ENCODE measurements around the gene EVX2. TPM values are rescaled to one million over a fixed set of nuclear protein-coding genes. Genes with fewer than 3 reads are reported as not detected.

EVX2 gene
- total RNA-seq, 1 experiment from 2014 or later, result not detected

- intact Hi-C loops (cut with micrococcal nuclease), result loop anchor here (10.0 kb wide), 1 partner anchor 1061 kb away; no protein-coding TSS in a partner anchor
- no peak overlapping the region for H3K4me2 ChIP-seq (ENCODE audit: low read length)
- CTCF ChIA-PET, result interaction anchor here (2.2 kb wide), 1 partner anchor 844 kb away, joined by 9 read pairs; no protein-coding TSS in a partner anchor
- H3K27ac ChIP-seq (ENCODE audit: low read length), result no peak overlapping the region
- H3K9me3 ChIP-seq (ENCODE audit: low read length), result no peaks in the 10 kb centered on the region
- BruUV-seq (replicated peaks), result no TSS peak
- TF ChIP-seq CTCF (conservative IDR thresholded peaks at IDR 0.05; ENCODE audit: low read depth, low read length) (no peak), EZH2phosphoT487 (IDR thresholded peaks at IDR 0.05; ENCODE audit: borderline replicate concordance, low read length) (no peak), EZH2 (IDR thresholded peaks at IDR 0.05; ENCODE audit: low read length, unreplicated experiment) (no peak)
- H3K27me3 ChIP-seq (ENCODE audit: low read length), result peaks cover 20% of the 10 kb centered on the region
- H3K9me2 ChIP-seq (replicated peaks; ENCODE audit: low read length), result no peaks in the 10 kb centered on the region
- no peaks in the 10 kb centered on the region for H3F3A ChIP-seq (ENCODE audit: low read length, unreplicated experiment)
- no peak overlapping the region for H2AFZ ChIP-seq (ENCODE audit: low read length)
- POLR2A ChIA-PET (ENCODE audit: unreplicated experiment), result no interaction called here
- no peak overlapping the region for H3K9ac ChIP-seq (ENCODE audit: low read length)
- DNase-seq, result no peak
- no peaks in the 10 kb centered on the region for H3K36me3 ChIP-seq (ENCODE audit: low read depth, low read length)
- ATAC-seq, result no peak
- H3K4me3 ChIP-seq (ENCODE audit: low read length), result no peak overlapping the region
- H4K20me1 ChIP-seq (ENCODE audit: low read length), result no peaks in the 10 kb centered on the region
- H3K4me1 ChIP-seq (ENCODE audit: insufficient read depth, low read length), result peaks cover 5% of the 10 kb centered on the region; the same call in 1 of the 2 replicates
- no peaks in the 10 kb centered on the region for H3K79me2 ChIP-seq (ENCODE audit: low read length)
Observed at GRCh38 chr2:176095421-176095820, 11.7 kb upstream of the EVX2 start.

GRCh38 chr2:176094349-176094748, 10.6 kb upstream of the EVX2 start:
- no peaks in the 10 kb centered on the region for H3K79me2 ChIP-seq (ENCODE audit: low read length)
- no peaks in the 10 kb centered on the region for H4K20me1 ChIP-seq (ENCODE audit: low read length)
- no peaks in the 10 kb centered on the region for H3K9me3 ChIP-seq (ENCODE audit: low read length)
- no peaks in the 10 kb centered on the region for H3K36me3 ChIP-seq (ENCODE audit: low read depth, low read length)
- no peak for ATAC-seq
- H3K27me3 ChIP-seq (ENCODE audit: low read length), result peaks cover 31% of the 10 kb centered on the region
- intact Hi-C loops (cut with micrococcal nuclease), result loop anchor here (10.0 kb wide), 1 partner anchor 1060 kb away; no protein-coding TSS in a partner anchor
- peaks cover 5% of the 10 kb centered on the region; the same call in 1 of the 2 replicates for H3K4me1 ChIP-seq (ENCODE audit: insufficient read depth, low read length)
- H3K9ac ChIP-seq (ENCODE audit: low read length), result no peak overlapping the region
- TF ChIP-seq EZH2 (IDR thresholded peaks at IDR 0.05; ENCODE audit: low read length, unreplicated experiment) (no peak), CTCF (conservative IDR thresholded peaks at IDR 0.05; ENCODE audit: low read depth, low read length) (no peak), EZH2phosphoT487 (IDR thresholded peaks at IDR 0.05; ENCODE audit: borderline replicate concordance, low read length) (no peak)
- H2AFZ ChIP-seq (ENCODE audit: low read length), result no peak overlapping the region
- BruUV-seq (replicated peaks), result no TSS peak
- no peak overlapping the region for H3K4me3 ChIP-seq (ENCODE audit: low read length)
- DNase-seq, result no peak
- no peak overlapping the region for H3K27ac ChIP-seq (ENCODE audit: low read length)
- H3K9me2 ChIP-seq (replicated peaks; ENCODE audit: low read length), result no peaks in the 10 kb centered on the region
- no peak overlapping the region for H3K4me2 ChIP-seq (ENCODE audit: low read length)
- POLR2A ChIA-PET (ENCODE audit: unreplicated experiment), result no interaction called here
- H3F3A ChIP-seq (ENCODE audit: low read length, unreplicated experiment), result no peaks in the 10 kb centered on the region
- CTCF ChIA-PET, result no interaction called here

- H3K9me2 ChIP-seq (replicated peaks; ENCODE audit: low read length), result no peaks in the 10 kb centered on the region
- TF ChIP-seq CTCF (conservative IDR thresholded peaks at IDR 0.05; ENCODE audit: low read depth, low read length), result no peak
- no peak for TF ChIP-seq EZH2 (IDR thresholded peaks at IDR 0.05; ENCODE audit: low read length, unreplicated experiment)
- TF ChIP-seq EZH2phosphoT487 (IDR thresholded peaks at IDR 0.05; ENCODE audit: borderline replicate concordance, low read length), result no peak
- peak overlapping the region; percentile 66; the same call in 1 of the 2 replicates for H3K4me3 ChIP-seq (ENCODE audit: low read length)
- no TSS peak for BruUV-seq (replicated peaks)
- H3K4me2 ChIP-seq (ENCODE audit: low read length), result peak overlapping the region; percentile 84
- no peaks in the 10 kb centered on the region for H3K9me3 ChIP-seq (ENCODE audit: low read length)
- no peaks in the 10 kb centered on the region for H3K36me3 ChIP-seq (ENCODE audit: low read depth, low read length)
- no peak overlapping the region for H3K27ac ChIP-seq (ENCODE audit: low read length)
- peaks cover 5% of the 10 kb centered on the region; the same call in 1 of the 2 replicates for H3K4me1 ChIP-seq (ENCODE audit: insufficient read depth, low read length)
- no peaks in the 10 kb centered on the region for H3F3A ChIP-seq (ENCODE audit: low read length, unreplicated experiment)
- peaks cover 35% of the 10 kb centered on the region for H3K27me3 ChIP-seq (ENCODE audit: low read length)
- no peaks in the 10 kb centered on the region for H3K79me2 ChIP-seq (ENCODE audit: low read length)
- ChIA-PET CTCF (no interaction called here), POLR2A (ENCODE audit: unreplicated experiment) (no interaction called here)
- no peak overlapping the region for H3K9ac ChIP-seq (ENCODE audit: low read length)
- no peak for ATAC-seq
- intact Hi-C loops (cut with micrococcal nuclease), result loop anchor here (10.0 kb wide), 1 partner anchor 1059 kb away; no protein-coding TSS in a partner anchor
- H4K20me1 ChIP-seq (ENCODE audit: low read length), result no peaks in the 10 kb centered on the region
- H2AFZ ChIP-seq (ENCODE audit: low read length), result no peak overlapping the region
- DNase-seq, result no peak
Observed at GRCh38 chr2:176093898-176094249, 10.1 kb upstream of the EVX2 start.

Measured in PC-3 (cell line).